Erythroblast (primary cell): Measurements from ENCODE around the gene TNS1.

ENCODE experiments used
- GATA1 ChIP-seq: IDR thresholded peaks from 2 replicates; pipeline ENCODE4 v1.6.1; 2011; ENCODE audit warnings: low read depth, mild to moderate bottlenecking, control low read depth, low read length, moderate library complexity
- POLR2A ChIP-seq: IDR thresholded peaks from 2 replicates; pipeline ENCODE4 v1.6.1; 2011; ENCODE audit warnings: mild to moderate bottlenecking, low read length

DNA sequence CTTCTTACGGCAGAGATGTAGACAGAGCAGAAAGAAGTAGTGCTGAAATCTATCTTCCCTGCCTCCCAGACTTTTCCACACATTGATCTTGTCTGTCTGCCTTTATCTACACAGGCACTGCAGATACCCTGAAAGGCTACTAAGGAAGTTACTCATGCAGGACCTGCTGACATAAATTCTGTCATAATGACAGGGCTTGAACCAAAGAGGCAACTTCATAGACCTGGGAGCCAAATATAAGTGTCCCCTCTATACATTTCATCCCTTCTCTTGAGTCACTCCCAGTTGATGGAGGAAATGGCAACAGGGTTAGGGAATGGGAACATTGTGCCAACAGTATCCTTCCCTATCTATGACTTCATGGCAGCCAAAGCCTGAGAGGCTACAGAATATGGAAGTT is 157.5 kb downstream of the TNS1 start:
- TF ChIP-seq POLR2A = no peak
- TF ChIP-seq GATA1 = no peak
